Ectodermal cell (in vitro differentiated cells): ENCODE data around the gene PLK3.

Source experiments
- H3K27ac ChIP-seq: 2 replicates; pipeline ENCODE4 v1.7.0; 2013; ENCODE audit warnings: mild to moderate bottlenecking, low read depth, low read length; ENCODE audit not compliant: insufficient read depth, poor library complexity, severe bottlenecking
- H3K27me3 ChIP-seq: 2 replicates; pipeline ENCODE4 v1.7.0; 2013; ENCODE audit warnings: mild to moderate bottlenecking, low read length; ENCODE audit not compliant: insufficient read depth, control insufficient read depth, poor library complexity, severe bottlenecking
- H3K36me3 ChIP-seq: one replicate; pipeline ENCODE4 v1.7.0; 2013; ENCODE audit warnings: low read length; ENCODE audit not compliant: control insufficient read depth, insufficient read depth
- H3K4me1 ChIP-seq: one replicate; pipeline ENCODE4 v1.7.0; 2013; ENCODE audit warnings: low read length; ENCODE audit not compliant: control insufficient read depth, insufficient read depth
- H3K4me3 ChIP-seq: 2 replicates; pipeline ENCODE4 v1.7.0; 2013; ENCODE audit warnings: low read depth, low read length, control low read depth; ENCODE audit not compliant: insufficient read depth
- H3K9me3 ChIP-seq: 2 replicates; pipeline ENCODE4 v1.7.0; 2013; ENCODE audit warnings: mild to moderate bottlenecking, low read length, moderate library complexity; ENCODE audit not compliant: control insufficient read depth
- WGBS, 2 experiments: methylation state at CpG; one replicate each; pipeline ENCODE4 v1.1.7; 2013; ENCODE audit warnings: missing lambda C conversion rate in 2 of 2; 5-methylcytosine and 5-hydroxymethylcytosine counted together

Gene PLK3

GRCh38 chr1:44803062-44803311, 2.8 kb downstream of the PLK3 start:
- Histone ChIP-seq H3K4me3 (no peak overlapping the region), H3K27me3 (peaks cover 10% of the 10 kb centered on the region), H3K36me3 (peaks cover 14% of the 10 kb centered on the region), H3K27ac (no peak overlapping the region), H3K9me3 (no peaks in the 10 kb centered on the region), H3K4me1 (peaks cover 39% of the 10 kb centered on the region)
- 92% methylated on average over 9 of the region's 9 CpGs for WGBS, 2 experiments

GRCh38 chr1:44803312-44804095, 3.3 kb downstream of the PLK3 start:
- 94 to 95% methylated on average over 13 of the region's 13 CpGs for WGBS, 2 experiments
- Histone ChIP-seq H3K36me3 (peaks cover 14% of the 10 kb centered on the region), H3K4me1 (peaks cover 44% of the 10 kb centered on the region), H3K9me3 (no peaks in the 10 kb centered on the region), H3K27ac (no peak overlapping the region), H3K27me3 (peaks cover 10% of the 10 kb centered on the region), H3K4me3 (no peak overlapping the region)

GRCh38 chr1:44805311-44806024, 5.3 kb downstream of the PLK3 start:
- Histone ChIP-seq H3K4me3 (no peak overlapping the region), H3K27ac (no peak overlapping the region), H3K27me3 (peaks cover 8% of the 10 kb centered on the region), H3K36me3 (peaks cover 14% of the 10 kb centered on the region), H3K9me3 (no peaks in the 10 kb centered on the region), H3K4me1 (peaks cover 59% of the 10 kb centered on the region)
- 95% methylated on average over 20 of the region's 20 CpGs for WGBS, 2 experiments

GRCh38 chr1:44806025-44806703, 6.0 kb downstream of the PLK3 start:
- Histone ChIP-seq H3K27me3 (peaks cover under 1% of the 10 kb centered on the region), H3K4me3 (no peak overlapping the region), H3K9me3 (no peaks in the 10 kb centered on the region), H3K36me3 (peaks cover 14% of the 10 kb centered on the region), H3K27ac (no peak overlapping the region), H3K4me1 (peaks cover 59% of the 10 kb centered on the region)
- 96 to 97% methylated on average over 70 of the region's 70 CpGs for WGBS, 2 experiments

- no peaks in the 10 kb centered on the region for H3K9me3 ChIP-seq
- peaks cover 54% of the 10 kb centered on the region for H3K4me1 ChIP-seq
- no peaks in the 10 kb centered on the region for H3K27me3 ChIP-seq
- WGBS, 2 experiments, result 82 to 86% methylated on average over 7 of the region's 7 CpGs
- peak within 1 kb of the TSS; percentile 11 for H3K4me3 ChIP-seq
- peak within 1 kb of the TSS; percentile 99 for H3K27ac ChIP-seq
- peaks cover 14% of the 10 kb centered on the region for H3K36me3 ChIP-seq
Measured at GRCh38 chr1:44806704-44807363, 6.7 kb downstream of the PLK3 start, which contains the start of gene DYNLT4. Gene DYNLT4, minus strand, starts transcription at chr1:44807351. Its CDS starts 683 bp downstream, at chr1:44806668.

GRCh38 chr1:44807364-44808062, 7.3 kb downstream of the PLK3 start:
- Histone ChIP-seq H3K36me3 (peaks cover 14% of the 10 kb centered on the region), H3K4me3 (peak overlapping the region; percentile 7), H3K27me3 (no peaks in the 10 kb centered on the region), H3K4me1 (peaks cover 47% of the 10 kb centered on the region), H3K27ac (peak overlapping the region; percentile 99), H3K9me3 (no peaks in the 10 kb centered on the region)
- WGBS, 2 experiments, result 53 to 57% methylated on average over 16 of the region's 16 CpGs

- H3K27me3 ChIP-seq, result no peaks in the 10 kb centered on the region
- peak within 1 kb of the TSS; percentile 99 for H3K27ac ChIP-seq
- WGBS, 2 experiments, result 33 to 34% methylated on average over 23 of the region's 23 CpGs
- peaks cover 45% of the 10 kb centered on the region for H3K4me1 ChIP-seq
- H3K4me3 ChIP-seq, result peak within 1 kb of the TSS; percentile 11
- no peaks in the 10 kb centered on the region for H3K9me3 ChIP-seq
- H3K36me3 ChIP-seq, result peaks cover 14% of the 10 kb centered on the region
Measured at GRCh38 chr1:44808063-44808937, 8.1 kb downstream of the PLK3 start, which contains the start of gene BTBD19. Gene BTBD19, plus strand, starts transcription at chr1:44808523. Its CDS starts 298 bp downstream, at chr1:44808821.

- 66 to 74% methylated on average over 6 of the region's 6 CpGs for WGBS, 2 experiments
- Histone ChIP-seq H3K9me3 (no peaks in the 10 kb centered on the region), H3K27ac (peak overlapping the region; percentile 99), H3K4me3 (peak overlapping the region; percentile 11), H3K4me1 (peaks cover 42% of the 10 kb centered on the region), H3K36me3 (peaks cover 7% of the 10 kb centered on the region), H3K27me3 (no peaks in the 10 kb centered on the region)
Measured at GRCh38 chr1:44808938-44809917, 9.1 kb downstream of the PLK3 start.
